GM12878 (cell line): ENCODE results near the gene TSSC4. TPM values are rescaled to one million over a fixed set of nuclear protein-coding genes. Genes with fewer than 3 reads are reported as not detected.

ENCODE experiments used
- ATAC-seq: fragments of 200-7000 bp; cut with Tn5 transposase; 3 replicates; pipeline ENCODE4 v1.9.1; 2020; ENCODE audit warnings: mild to moderate bottlenecking, moderate library complexity
- BruUV-seq: library from RNA; stranded (reverse); fragments of 400-500 nt; replicated peaks from 2 replicates; lab custom pipeline; 2021; lab: Mats Ljungman, UMichigan
- CTCF ChIA-PET: fragments of 300-600 bp; sonication (Branson Sonifier 250); formaldehyde crosslinking; extraction: SDS; loops from one replicate; lab custom pipeline; 2021; ENCODE audit warnings: inconsistent platforms; lab: Yijun Ruan, JAX
- POLR2A ChIA-PET: fragments of 350-600 bp; formaldehyde crosslinking; extraction: SDS; loops from one replicate; lab custom pipeline; 2021; ENCODE audit warnings: inconsistent platforms; lab: Charles Lee
- RAD21 ChIA-PET: fragments of 300-600 bp; sonication (Branson Sonifier 250); formaldehyde crosslinking; loops from one replicate; lab custom pipeline; 2023; ENCODE audit warnings: antibody characterized with exemption; ENCODE audit not compliant: unreplicated experiment; lab: Charles Lee
- SMC1A ChIA-PET: fragments of 300-600 bp; sonication (Branson Sonifier 250); formaldehyde crosslinking; loops from one replicate; lab custom pipeline; 2023; ENCODE audit not compliant: unreplicated experiment, uncharacterized antibody; lab: Charles Lee
- DNase-seq: peaks from one replicate; pipeline ENCODE4 v3.0.0-alpha.2; 2011; ENCODE audit warnings: low read depth, low spot score
- FAIRE-seq: peaks from 3 replicates; lab custom pipeline; 2011; peaks lifted over from hg19 to GRCh38; lab: Jason Lieb, UNC
- H2AFZ ChIP-seq: 2 replicates; pipeline ENCODE4 v1.6.0; 2011; ENCODE audit warnings: low read depth, low read length, control low read depth; ENCODE audit not compliant: control insufficient read depth
- H3K27ac ChIP-seq: 2 replicates; pipeline ENCODE4 v1.5.1; 2011; ENCODE audit warnings: control low read depth; ENCODE audit not compliant: control insufficient read depth, insufficient read depth
- H3K27me3 ChIP-seq, 2 experiments: replicated peaks in 1 of 2; 2 replicates each; pipeline versions ENCODE4 v1.6.0 to v1.6.1; 2011; ENCODE audit warnings: low read length in 1 of 2; ENCODE audit not compliant: control insufficient read depth in 2 of 2, insufficient read depth in 2 of 2
- H3K36me3 ChIP-seq, 2 experiments: 2 replicates each; pipeline ENCODE4 v1.5.1; 2011; ENCODE audit warnings: low read length in 1 of 2; ENCODE audit not compliant: control insufficient read depth in 2 of 2, insufficient read depth in 2 of 2
- H3K4me1 ChIP-seq: 2 replicates; pipeline ENCODE4 v1.6.1; 2011; ENCODE audit warnings: mild to moderate bottlenecking, low read length, moderate library complexity, mixed read lengths; ENCODE audit not compliant: control insufficient read depth, insufficient read depth
- H3K4me2 ChIP-seq: 2 replicates; pipeline ENCODE4 v1.6.0; 2011; ENCODE audit warnings: control low read depth; ENCODE audit not compliant: control insufficient read depth, insufficient read depth
- H3K4me3 ChIP-seq: fragments of 200-600 bp; sonication (generic); 2 replicates; pipeline ENCODE4 v1.5.1; 2016
- H3K79me2 ChIP-seq: 2 replicates; pipeline ENCODE4 v1.6.0; 2011; ENCODE audit warnings: low read length; ENCODE audit not compliant: control insufficient read depth, insufficient read depth
- H3K9ac ChIP-seq: 2 replicates; pipeline ENCODE4 v1.8.0; 2011; ENCODE audit warnings: low read length, control low read depth, mixed read lengths; ENCODE audit not compliant: control insufficient read depth, insufficient read depth
- H3K9me3 ChIP-seq: replicated peaks from 3 replicates; pipeline ENCODE4 v1.5.1; 2011; ENCODE audit warnings: mild to moderate bottlenecking, low read length; ENCODE audit not compliant: control insufficient read depth, insufficient read depth
- H4K20me1 ChIP-seq: 2 replicates; pipeline ENCODE4 v1.6.0; 2011; ENCODE audit not compliant: control insufficient read depth, insufficient read depth
- CHD1 ChIP-seq: IDR thresholded peaks from 2 replicates; pipeline ENCODE4 v1.6.1; 2012; ENCODE audit warnings: low read depth, low read length, improper control_type of control experiment
- IKZF1 ChIP-seq: fragments of 450-650 bp; conservative IDR thresholded peaks from 2 replicates; pipeline ENCODE4 v1.6.1; 2017; ENCODE audit warnings: antibody characterized with exemption, mild to moderate bottlenecking
- NFYA ChIP-seq: IDR thresholded peaks from 2 replicates; pipeline ENCODE4 v1.6.1; 2011; ENCODE audit warnings: low read depth, mild to moderate bottlenecking, low read length, improper control_type of control experiment, borderline replicate concordance
- POLR2AphosphoS2 ChIP-seq: IDR thresholded peaks from 2 replicates; pipeline ENCODE4 v1.6.1; 2011; ENCODE audit warnings: low read depth, mild to moderate bottlenecking, low read length, improper control_type of control experiment, moderate library complexity
- TCF3 ChIP-seq: IDR thresholded peaks from 2 replicates; pipeline ENCODE4 v1.6.1; 2012; ENCODE audit warnings: low read depth, mild to moderate bottlenecking, low read length, borderline replicate concordance; ENCODE audit not compliant: insufficient read depth
- WGBS: methylation state at CpG from one replicate; pipeline ENCODE4 v1.1.6; 2016; ENCODE audit warnings: low lambda C conversion rate; ENCODE audit not compliant: insufficient replicate concordance, insufficient coverage; ENCODE audit errors: missing lambda C conversion rate; 5-methylcytosine and 5-hydroxymethylcytosine counted together
- in situ Hi-C: fragments of 300-500 bp; cut with MboI; formaldehyde crosslinking; loops from 9 replicates; pipeline ENCODE4 v1.14.3; 2018; ENCODE audit warnings: mixed read lengths
- intact Hi-C: fragments of 100-400 bp; cut with micrococcal nuclease; formaldehyde crosslinking; loops from one replicate; pipeline ENCODE4 v1.14.2; 2022; ENCODE audit not compliant: unreplicated experiment
- polyA plus RNA-seq, 11 experiments: library from polyadenylated mRNA; depleted of rRNA in 4 of 11; unstranded in 6 of 11; stranded (reverse) in 5 of 11; fragments of >200 nt; fragmentation: Nextera tagmentation in 4 of 11; fragmentation: Illumina TruSeq in 1 of 11; extraction: Ambion mirVana in 4 of 11; extraction: Trizol in 1 of 11; gene quantifications; 1 replicate in 1 of 11; 2 replicates in 10 of 11; pipeline versions ENCODE4 v1.2.1 to v1.2.3, GENCODE V29; 2011 to 2016; ENCODE audit warnings: inconsistent platforms in 2 of 11, missing spikeins in 2 of 11, low read depth in 1 of 11
- total RNA-seq, 4 experiments: library from RNA; depleted of rRNA in 3 of 4; stranded (reverse); fragments of >200 nt in 3 of 4; fragmentation: Illumina TruSeq in 1 of 4; extraction: Trizol in 1 of 4; gene quantifications; 2 replicates each; pipeline versions ENCODE4 v1.2.1 to v1.2.3, GENCODE V29; 2013 to 2021

The TSSC4 gene
- total and polyA plus RNA-seq, 10 of the 15 experiments (the other 5 are each of a cell fraction or from before 2014, with no cell fraction given): 0.69 to 70.1 (median 25.7) TPM

DNA sequence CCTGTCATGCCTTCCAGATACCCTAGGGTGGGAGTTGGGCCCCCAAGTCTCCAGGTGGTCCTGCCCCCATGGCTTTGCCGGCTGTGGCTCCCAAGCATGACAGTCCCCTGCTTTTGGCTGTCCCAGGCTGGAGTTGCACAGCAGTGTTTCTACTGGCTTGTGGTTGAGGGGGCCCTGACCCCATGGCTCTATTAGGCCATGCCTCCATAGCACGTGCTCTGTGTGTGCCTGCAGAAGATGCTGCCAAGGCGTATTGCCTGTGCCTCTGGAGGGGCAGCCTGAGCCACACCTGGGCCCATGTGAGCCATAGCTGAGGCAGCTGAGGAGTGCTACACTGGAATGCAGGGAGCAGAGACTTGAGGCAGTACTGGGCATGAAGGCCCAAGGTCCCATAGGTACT, 48.8 kb upstream of the TSSC4 start:
- ChIA-PET CTCF (no interaction called here), SMC1A (no interaction called here), RAD21 (no interaction called here), POLR2A (no interaction called here)
- intact Hi-C loops: no loop called here
- Histone ChIP-seq H3K27me3 (no peaks in the 10 kb centered on the region; a peak in 2 of 4 replicates), H3K4me3 (no peak overlapping the region), H2AFZ (no peak overlapping the region), H4K20me1 (no peaks in the 10 kb centered on the region), H3K27ac (no peak overlapping the region), H3K79me2 (no peaks in the 10 kb centered on the region), H3K36me3 (no peaks in the 10 kb centered on the region), H3K4me2 (no peak overlapping the region), H3K9me3 (no peaks in the 10 kb centered on the region; the same call in 2 of the 3 replicates), H3K9ac (no peak overlapping the region), H3K4me1 (no peaks in the 10 kb centered on the region)
- DNase-seq: no peak
- 14% methylated on average over 3 of the region's 3 CpGs for WGBS
- no peak for TF ChIP-seq CHD1
- no peak for ATAC-seq
- no TSS peak for BruUV-seq
- FAIRE-seq: no peak
- in situ Hi-C loops: no loop called here

DNA sequence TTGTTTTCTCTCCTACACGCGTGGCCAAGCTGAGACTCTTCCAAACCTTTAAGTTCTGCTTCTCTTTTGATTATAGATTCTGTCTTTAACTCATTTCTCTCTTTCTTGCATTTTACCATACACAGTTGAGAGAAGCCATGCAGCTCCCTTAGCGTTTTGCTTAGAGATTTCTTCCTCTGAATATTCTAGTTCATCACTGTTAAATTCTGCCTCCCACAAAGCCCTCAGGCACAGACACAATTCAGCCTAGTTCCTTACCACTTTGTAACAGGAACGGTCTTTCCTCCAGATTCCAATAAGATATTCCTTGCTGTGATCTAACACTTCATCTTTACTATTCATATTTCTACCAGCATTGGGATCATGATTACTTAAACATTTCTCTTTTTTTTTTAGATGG, 48.1 kb upstream of the TSSC4 start:
- no peak for ATAC-seq
- H3K9ac ChIP-seq: no peak overlapping the region
- CTCF ChIA-PET: no interaction called here
- in situ Hi-C loops: no loop called here
- no peak for DNase-seq
- POLR2A ChIA-PET: no interaction called here
- no peaks in the 10 kb centered on the region for H3K36me3 ChIP-seq
- no peak overlapping the region for H3K4me2 ChIP-seq
- RAD21 ChIA-PET: no interaction called here
- no peak for FAIRE-seq
- no peak overlapping the region for H3K27ac ChIP-seq
- no peaks in the 10 kb centered on the region; the same call in 2 of the 3 replicates for H3K9me3 ChIP-seq
- no peak overlapping the region for H2AFZ ChIP-seq
- SMC1A ChIA-PET: no interaction called here
- no peaks in the 10 kb centered on the region for H3K79me2 ChIP-seq
- TF ChIP-seq NFYA (no peak), IKZF1 (no peak), POLR2AphosphoS2 (no peak), TCF3 (no peak)
- TF ChIP-seq, all 136 proteins: peak for 0
- Histone ChIP-seq H3K4me3 (no peak overlapping the region), H4K20me1 (no peaks in the 10 kb centered on the region), H3K4me1 (no peaks in the 10 kb centered on the region), H3K27me3 (no peaks in the 10 kb centered on the region; a peak in 2 of 4 replicates)
- 65% methylated on average over 4 of the region's 4 CpGs for WGBS
- intact Hi-C loops: no loop called here
- BruUV-seq: no TSS peak
